ENCODE measurements around the gene MED27. TPM values are rescaled to one million over a fixed set of nuclear protein-coding genes. Genes with fewer than 3 reads are reported as not detected.

MED27 gene
- total and polyA plus RNA-seq, 2 of the 4 experiments (the other 2 are of a cell fraction) = 50.2 to 63.4 TPM

GRCh38 chr9:132082188-132082587 is 2.5 kb upstream of the MED27 start:
- Histone ChIP-seq H3K18ac (ENCODE audit: low read depth, low read length) (no peak overlapping the region), H4K20me1 (ENCODE audit: insufficient read depth, low read length) (peaks cover 3% of the 10 kb centered on the region; the same call in 1 of the 2 replicates), H3K79me1 (ENCODE audit: low read depth in 1 of 2, low read length in 2 of 2) (peaks cover 22 to 23% of the 10 kb centered on the region in 2 experiments), H2BK15ac (ENCODE audit: low read depth, low read length) (no peak overlapping the region), H3K56ac (ENCODE audit: extremely low read depth, insufficient read depth, low read length) (no peak overlapping the region), H3K9me1 (ENCODE audit: insufficient read depth, low read length) (no peaks in the 10 kb centered on the region), H3K14ac (replicated peaks; ENCODE audit: low read depth, low read length) (no peak overlapping the region), H3K9ac (ENCODE audit: low read depth, low read length) (no peak overlapping the region), H4K5ac (ENCODE audit: low read depth, low read length) (no peak overlapping the region), H4K91ac (ENCODE audit: insufficient read depth, low read depth, low read length) (no peak overlapping the region), H3K36me3 (ENCODE audit: control insufficient read depth, insufficient read depth, low read length) (no peaks in the 10 kb centered on the region), H2AFZ (replicated peaks; ENCODE audit: low read length, poor library complexity) (no peak overlapping the region), H3K23ac (ENCODE audit: low read depth, low read length) (no peak overlapping the region), H3K4me2 (ENCODE audit: low read depth, low read length) (no peak overlapping the region), H2BK20ac (ENCODE audit: low read depth, low read length) (no peak overlapping the region), H4K8ac (ENCODE audit: low read depth in 2 of 2, low read length in 2 of 2) (no peak overlapping the region), H3K27ac (ENCODE audit: insufficient read depth, low read length) (no peak overlapping the region), H2BK120ac (ENCODE audit: low read depth, low read length) (no peak overlapping the region), H2AK5ac (ENCODE audit: low read depth, low read length) (no peak overlapping the region), H3K27me3 (ENCODE audit: control insufficient read depth, insufficient read depth, low read length) (peaks cover 13% of the 10 kb centered on the region), H3K9me3 (ENCODE audit: control insufficient read depth, insufficient read depth, low read length) (no peaks in the 10 kb centered on the region), H2BK5ac (ENCODE audit: low read depth, low read length, poor library complexity, severe bottlenecking) (no peak overlapping the region), H3K4me3 (ENCODE audit: insufficient read depth, low read depth, low read length) (no peak overlapping the region), H2AK9ac (replicated peaks; ENCODE audit: low read depth, low read length, poor library complexity) (no peak overlapping the region), H3K4me1 (ENCODE audit: control insufficient read depth, insufficient read depth, low read length) (peaks cover 4% of the 10 kb centered on the region; the same call in 1 of the 2 replicates), H3K4ac (ENCODE audit: low read depth, low read length) (no peak overlapping the region)
- dilution Hi-C loops (cut with HindIII; ENCODE audit: low sequenced_read_pairs, unreplicated experiment) = no loop called here
- no TSS peak for BruUV-seq (replicated peaks)
- intact Hi-C loops (cut with micrococcal nuclease) = no loop called here
- ChIA-PET CTCF (no interaction called here), POLR2A (ENCODE audit: unreplicated experiment) (no interaction called here)
- in situ Hi-C loops (cut with MboI; ENCODE audit: low sequenced_read_pairs) = no loop called here
- ATAC-seq (ENCODE audit: low read depth) = no peak
- no CpG with 5 or more reads among the region's 5 CpGs for WGBS, 2 experiments (ENCODE audit: extremely low coverage in 2 of 2, insufficient read length in 1 of 2)
- TF ChIP-seq MXI1 (IDR thresholded peaks at IDR 0.05; ENCODE audit: borderline replicate concordance, low read depth, low read length) (no peak), USF2 (IDR thresholded peaks at IDR 0.05; ENCODE audit: low read depth, low read length) (no peak), NFE2L2 (IDR thresholded peaks at IDR 0.05; ENCODE audit: low read depth, low read length) (no peak), CEBPB (IDR thresholded peaks at IDR 0.05; ENCODE audit: low read depth, low read length) (no peak), MAFK (IDR thresholded peaks at IDR 0.05; ENCODE audit: low read depth, low read length) (no peak), RCOR1 (IDR thresholded peaks at IDR 0.05; ENCODE audit: insufficient replicate concordance, low read length) (no peak), FOS (IDR thresholded peaks at IDR 0.05; ENCODE audit: low read depth, low read length) (no peak)
- no peak for DNase-seq
